ENCODE data around the gene NEDD4L.

The NEDD4L gene

DNA sequence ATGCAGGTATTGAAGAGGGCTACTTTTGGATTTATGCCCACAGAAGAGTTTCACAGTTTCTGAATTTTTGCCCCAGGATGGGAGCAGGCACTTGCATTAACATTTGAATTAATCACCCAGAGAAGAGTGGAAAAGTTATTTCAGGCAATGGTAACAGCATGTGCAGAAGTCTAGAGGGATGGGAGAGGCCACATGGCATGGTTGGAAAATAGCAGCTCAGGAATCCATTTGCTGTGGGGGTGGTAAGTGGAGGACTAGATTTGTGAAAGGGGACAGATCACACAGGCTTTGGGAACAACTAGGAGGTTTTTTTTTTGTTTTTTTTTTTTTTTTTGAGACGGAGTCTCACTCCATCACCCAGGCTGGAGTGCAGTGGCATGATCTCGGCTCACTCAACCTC, 65.2 kb downstream of the NEDD4L start:
- Histone ChIP-seq H3K27me3 (ENCODE audit: insufficient read depth, low read depth, severe bottlenecking) (no peaks in the 10 kb centered on the region), H3K4me3 (ENCODE audit: low read depth, low read length) (no peak overlapping the region), H3K27ac (no peak overlapping the region), H3K9me3 (ENCODE audit: severe bottlenecking) (no peaks in the 10 kb centered on the region), H3K36me3 (peaks cover 10% of the 10 kb centered on the region)
- TF ChIP-seq, protein P1, sequence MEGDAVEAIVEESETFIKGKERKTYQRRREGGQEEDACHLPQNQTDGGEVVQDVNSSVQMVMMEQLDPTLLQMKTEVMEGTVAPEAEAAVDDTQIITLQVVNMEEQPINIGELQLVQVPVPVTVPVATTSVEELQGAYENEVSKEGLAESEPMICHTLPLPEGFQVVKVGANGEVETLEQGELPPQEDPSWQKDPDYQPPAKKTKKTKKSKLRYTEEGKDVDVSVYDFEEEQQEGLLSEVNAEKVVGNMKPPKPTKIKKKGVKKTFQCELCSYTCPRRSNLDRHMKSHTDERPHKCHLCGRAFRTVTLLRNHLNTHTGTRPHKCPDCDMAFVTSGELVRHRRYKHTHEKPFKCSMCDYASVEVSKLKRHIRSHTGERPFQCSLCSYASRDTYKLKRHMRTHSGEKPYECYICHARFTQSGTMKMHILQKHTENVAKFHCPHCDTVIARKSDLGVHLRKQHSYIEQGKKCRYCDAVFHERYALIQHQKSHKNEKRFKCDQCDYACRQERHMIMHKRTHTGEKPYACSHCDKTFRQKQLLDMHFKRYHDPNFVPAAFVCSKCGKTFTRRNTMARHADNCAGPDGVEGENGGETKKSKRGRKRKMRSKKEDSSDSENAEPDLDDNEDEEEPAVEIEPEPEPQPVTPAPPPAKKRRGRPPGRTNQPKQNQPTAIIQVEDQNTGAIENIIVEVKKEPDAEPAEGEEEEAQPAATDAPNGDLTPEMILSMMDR (IDR thresholded peaks at IDR 0.05; ENCODE audit: low read depth, low read length), result no peak
- DNase-seq, result no peak

DNA sequence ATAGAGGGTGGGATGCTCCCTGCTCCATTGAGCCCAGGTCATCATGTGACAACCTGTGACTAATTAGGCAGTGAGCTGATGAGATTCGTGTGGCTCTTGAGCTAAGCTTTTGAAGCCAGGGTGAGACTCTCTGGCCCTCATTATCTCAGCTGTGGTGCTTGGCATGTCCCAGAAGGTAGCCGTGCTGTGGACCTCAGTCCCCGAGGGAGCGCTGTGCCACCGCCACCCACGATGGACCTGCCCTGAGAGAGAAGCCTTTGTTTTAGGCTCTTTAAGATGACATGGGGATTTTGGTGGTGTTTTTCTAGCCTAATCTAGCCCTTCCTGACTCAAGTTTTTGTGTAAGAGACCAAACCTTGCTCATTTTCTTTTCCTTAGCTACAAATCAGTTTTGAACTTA, 66.4 kb downstream of the NEDD4L start:
- Histone ChIP-seq H3K27ac (no peak overlapping the region; the same call in 1 of the 2 replicates), H3K27me3 (ENCODE audit: insufficient read depth, low read depth, severe bottlenecking) (no peaks in the 10 kb centered on the region), H3K36me3 (peaks cover 10% of the 10 kb centered on the region), H3K9me3 (ENCODE audit: severe bottlenecking) (no peaks in the 10 kb centered on the region), H3K4me3 (ENCODE audit: low read depth, low read length) (no peak overlapping the region)
- TF ChIP-seq, protein P1 (IDR thresholded peaks at IDR 0.05; ENCODE audit: low read depth, low read length), result no peak
- no peak for DNase-seq

DNA sequence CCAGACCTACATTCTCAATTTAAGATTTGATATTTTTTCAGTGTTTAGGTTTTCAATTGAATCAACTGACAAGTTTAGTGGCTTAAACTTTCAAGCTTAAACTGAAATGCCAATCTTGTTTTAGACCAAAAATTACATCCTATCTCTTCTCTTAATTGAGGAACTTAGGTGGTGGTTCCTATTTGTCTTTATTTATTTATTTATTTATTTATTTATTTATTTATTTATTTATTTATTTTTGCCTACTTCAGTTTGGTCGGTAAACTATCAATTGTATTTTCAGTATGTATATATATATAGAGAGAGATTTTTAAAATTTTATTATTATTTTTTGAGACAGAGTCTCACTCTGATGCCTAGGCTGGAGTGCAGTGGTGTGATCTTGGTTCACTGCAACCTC, 68.1 kb downstream of the NEDD4L start:
- Histone ChIP-seq H3K4me3 (ENCODE audit: low read depth, low read length) (no peak overlapping the region), H3K27ac (no peak overlapping the region; the same call in 1 of the 2 replicates), H3K36me3 (peaks cover 10% of the 10 kb centered on the region), H3K27me3 (ENCODE audit: insufficient read depth, low read depth, severe bottlenecking) (no peaks in the 10 kb centered on the region), H3K9me3 (ENCODE audit: severe bottlenecking) (no peaks in the 10 kb centered on the region)
- DNase-seq, result no peak
- TF ChIP-seq, protein P1 (IDR thresholded peaks at IDR 0.05; ENCODE audit: low read depth, low read length), result no peak

DNA sequence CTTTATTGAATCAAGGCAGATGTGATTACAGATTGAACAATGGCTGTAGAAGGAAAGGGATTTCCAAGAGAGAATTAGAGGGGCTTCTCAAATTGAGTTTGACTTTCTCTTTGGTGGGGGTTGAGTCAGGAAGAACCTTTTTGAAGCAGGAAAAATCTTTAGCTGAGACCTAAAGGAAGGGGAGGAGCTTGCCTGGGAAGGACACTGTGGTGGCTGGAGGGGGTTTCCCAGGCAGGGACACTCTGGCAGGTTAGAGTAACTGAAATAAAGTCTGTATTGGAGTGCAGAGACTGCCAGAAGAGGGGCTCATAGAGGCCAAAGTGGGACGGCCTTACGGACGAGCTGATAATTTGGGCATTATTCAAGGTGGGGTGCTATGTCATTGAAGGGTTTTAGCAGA, 69.3 kb downstream of the NEDD4L start:
- TF ChIP-seq, protein P1 (IDR thresholded peaks at IDR 0.05; ENCODE audit: low read depth, low read length), result no peak
- Histone ChIP-seq H3K4me3 (ENCODE audit: low read depth, low read length) (no peak overlapping the region), H3K36me3 (peaks cover 10% of the 10 kb centered on the region), H3K27me3 (ENCODE audit: insufficient read depth, low read depth, severe bottlenecking) (no peaks in the 10 kb centered on the region), H3K9me3 (ENCODE audit: severe bottlenecking) (no peaks in the 10 kb centered on the region), H3K27ac (peak overlapping the region; percentile 77)
- no peak for DNase-seq

DNA sequence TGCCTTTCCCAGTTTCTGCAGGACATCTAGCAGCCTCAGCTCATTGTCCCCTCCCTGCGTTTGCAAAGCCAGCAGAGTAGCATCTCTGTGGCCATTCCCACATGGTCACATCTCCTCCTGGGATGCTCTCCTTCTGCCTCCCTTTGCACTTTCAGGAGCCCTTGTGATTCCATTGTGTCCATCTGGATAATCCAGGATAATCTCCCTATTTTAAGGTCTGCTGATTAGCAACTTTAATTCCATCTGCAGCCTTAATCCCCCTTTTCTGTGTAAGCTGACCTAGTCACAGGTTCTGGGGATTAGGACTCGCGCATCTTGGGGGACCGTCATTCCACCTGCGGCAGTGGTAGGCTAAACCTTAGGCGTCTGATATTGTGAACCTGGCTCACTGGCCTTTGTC, 70.7 kb downstream of the NEDD4L start:
- no peaks in the 10 kb centered on the region for H3K27me3 ChIP-seq (ENCODE audit: insufficient read depth, low read depth, severe bottlenecking)

More for the DNA sequence above, 70.7 kb downstream of the NEDD4L start:
- H3K9me3 ChIP-seq (ENCODE audit: severe bottlenecking), result no peaks in the 10 kb centered on the region
- peaks cover 10% of the 10 kb centered on the region for H3K36me3 ChIP-seq
- H3K27ac ChIP-seq, result peak overlapping the region; percentile 77
- no peak overlapping the region; the same call in 1 of the 2 replicates for H3K4me3 ChIP-seq (ENCODE audit: low read depth, low read length)
- DNase-seq, result peak; percentile 94
- TF ChIP-seq, protein P1 (IDR thresholded peaks at IDR 0.05; ENCODE audit: low read depth, low read length), result peak; percentile 17; the same call in 1 of the 2 replicates

Measured in WERI-Rb-1 (cell line).